ENCODE results near the gene ZNF606.

ZNF606 gene

DNA sequence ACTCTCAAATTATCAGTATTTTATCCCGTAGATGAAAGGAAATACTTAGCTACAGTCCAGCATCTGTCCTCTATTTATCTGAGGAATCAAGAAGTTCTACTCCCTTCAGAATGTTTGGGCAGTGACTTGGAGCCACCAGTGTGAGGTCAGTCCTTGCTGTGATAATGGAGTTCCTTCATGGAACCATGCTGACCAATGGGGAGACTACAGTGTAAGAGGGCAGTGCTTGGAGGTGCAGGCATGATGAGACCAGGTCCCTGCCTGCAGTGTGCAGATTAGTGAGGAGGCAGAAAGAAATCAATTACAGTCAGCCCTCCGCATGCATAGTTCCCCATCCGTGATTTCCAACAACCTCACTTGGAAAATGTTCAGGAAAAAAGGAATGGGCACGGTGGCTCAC lies 28.2 kb downstream of the ZNF606 start, which contains the start of gene C19orf18:
TSS of gene C19orf18 (minus strand) at position 101 of the 400 bp plus-strand sequence. CDS start 102 bp downstream, outside the sequence.
- no peak for DNase-seq (ENCODE audit: low read depth in 1 of 2, low spot score in 1 of 2)
- Histone ChIP-seq H3K27me3 (ENCODE audit: insufficient read depth, poor library complexity, severe bottlenecking) (no peaks in the 10 kb centered on the region), H3K27ac (replicated peaks) (no peak within 1 kb of the TSS), H3K4me3 (replicated peaks; ENCODE audit: insufficient read depth, low read length) (no peak within 1 kb of the TSS)
- TF ChIP-seq POLR2AphosphoS5 (IDR thresholded peaks at IDR 0.05; ENCODE audit: low read depth) (no peak), GABPA (IDR thresholded peaks at IDR 0.05; ENCODE audit: low read depth) (no peak), SPI1 (IDR thresholded peaks at IDR 0.05; ENCODE audit: borderline replicate concordance, low read depth) (no peak)
- TF ChIP-seq, protein P1, sequence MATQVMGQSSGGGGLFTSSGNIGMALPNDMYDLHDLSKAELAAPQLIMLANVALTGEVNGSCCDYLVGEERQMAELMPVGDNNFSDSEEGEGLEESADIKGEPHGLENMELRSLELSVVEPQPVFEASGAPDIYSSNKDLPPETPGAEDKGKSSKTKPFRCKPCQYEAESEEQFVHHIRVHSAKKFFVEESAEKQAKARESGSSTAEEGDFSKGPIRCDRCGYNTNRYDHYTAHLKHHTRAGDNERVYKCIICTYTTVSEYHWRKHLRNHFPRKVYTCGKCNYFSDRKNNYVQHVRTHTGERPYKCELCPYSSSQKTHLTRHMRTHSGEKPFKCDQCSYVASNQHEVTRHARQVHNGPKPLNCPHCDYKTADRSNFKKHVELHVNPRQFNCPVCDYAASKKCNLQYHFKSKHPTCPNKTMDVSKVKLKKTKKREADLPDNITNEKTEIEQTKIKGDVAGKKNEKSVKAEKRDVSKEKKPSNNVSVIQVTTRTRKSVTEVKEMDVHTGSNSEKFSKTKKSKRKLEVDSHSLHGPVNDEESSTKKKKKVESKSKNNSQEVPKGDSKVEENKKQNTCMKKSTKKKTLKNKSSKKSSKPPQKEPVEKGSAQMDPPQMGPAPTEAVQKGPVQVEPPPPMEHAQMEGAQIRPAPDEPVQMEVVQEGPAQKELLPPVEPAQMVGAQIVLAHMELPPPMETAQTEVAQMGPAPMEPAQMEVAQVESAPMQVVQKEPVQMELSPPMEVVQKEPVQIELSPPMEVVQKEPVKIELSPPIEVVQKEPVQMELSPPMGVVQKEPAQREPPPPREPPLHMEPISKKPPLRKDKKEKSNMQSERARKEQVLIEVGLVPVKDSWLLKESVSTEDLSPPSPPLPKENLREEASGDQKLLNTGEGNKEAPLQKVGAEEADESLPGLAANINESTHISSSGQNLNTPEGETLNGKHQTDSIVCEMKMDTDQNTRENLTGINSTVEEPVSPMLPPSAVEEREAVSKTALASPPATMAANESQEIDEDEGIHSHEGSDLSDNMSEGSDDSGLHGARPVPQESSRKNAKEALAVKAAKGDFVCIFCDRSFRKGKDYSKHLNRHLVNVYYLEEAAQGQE (IDR thresholded peaks at IDR 0.05; ENCODE audit: insufficient replicate concordance, low read depth) = no peak
- TF ChIP-seq, protein P2, sequence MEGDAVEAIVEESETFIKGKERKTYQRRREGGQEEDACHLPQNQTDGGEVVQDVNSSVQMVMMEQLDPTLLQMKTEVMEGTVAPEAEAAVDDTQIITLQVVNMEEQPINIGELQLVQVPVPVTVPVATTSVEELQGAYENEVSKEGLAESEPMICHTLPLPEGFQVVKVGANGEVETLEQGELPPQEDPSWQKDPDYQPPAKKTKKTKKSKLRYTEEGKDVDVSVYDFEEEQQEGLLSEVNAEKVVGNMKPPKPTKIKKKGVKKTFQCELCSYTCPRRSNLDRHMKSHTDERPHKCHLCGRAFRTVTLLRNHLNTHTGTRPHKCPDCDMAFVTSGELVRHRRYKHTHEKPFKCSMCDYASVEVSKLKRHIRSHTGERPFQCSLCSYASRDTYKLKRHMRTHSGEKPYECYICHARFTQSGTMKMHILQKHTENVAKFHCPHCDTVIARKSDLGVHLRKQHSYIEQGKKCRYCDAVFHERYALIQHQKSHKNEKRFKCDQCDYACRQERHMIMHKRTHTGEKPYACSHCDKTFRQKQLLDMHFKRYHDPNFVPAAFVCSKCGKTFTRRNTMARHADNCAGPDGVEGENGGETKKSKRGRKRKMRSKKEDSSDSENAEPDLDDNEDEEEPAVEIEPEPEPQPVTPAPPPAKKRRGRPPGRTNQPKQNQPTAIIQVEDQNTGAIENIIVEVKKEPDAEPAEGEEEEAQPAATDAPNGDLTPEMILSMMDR (IDR thresholded peaks at IDR 0.05; ENCODE audit: insufficient read depth, low read length) = no peak

DNA sequence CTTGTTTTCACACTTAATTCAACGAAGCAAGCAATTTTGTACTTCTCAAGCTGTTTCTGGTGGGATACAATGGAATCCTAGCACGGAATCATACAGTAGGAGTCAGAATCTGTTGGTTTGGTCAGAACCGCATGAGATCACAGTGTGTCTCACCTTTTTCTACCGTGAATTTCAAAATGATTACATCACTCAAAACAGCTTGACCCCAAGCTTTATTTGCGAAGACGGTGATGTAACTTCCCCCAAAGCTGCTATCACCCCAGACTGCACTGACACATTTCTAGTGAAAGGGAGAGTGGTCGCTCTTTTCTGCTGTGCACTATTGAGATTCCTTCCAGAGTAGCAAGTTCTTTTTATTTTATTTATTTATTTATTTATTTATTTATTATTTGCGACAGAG lies 37.9 kb downstream of the ZNF606 start:
- no peak overlapping the region for H3K27ac ChIP-seq (replicated peaks)
- no peak overlapping the region for H3K4me3 ChIP-seq (replicated peaks; ENCODE audit: insufficient read depth, low read length)
- no peaks in the 10 kb centered on the region for H3K27me3 ChIP-seq (ENCODE audit: insufficient read depth, poor library complexity, severe bottlenecking)
- DNase-seq (ENCODE audit: low read depth in 1 of 2, low spot score in 1 of 2) = no peak
- TF ChIP-seq, protein P2 (IDR thresholded peaks at IDR 0.05; ENCODE audit: insufficient read depth, low read length) = no peak
- TF ChIP-seq SPI1 (IDR thresholded peaks at IDR 0.05; ENCODE audit: borderline replicate concordance, low read depth) = no peak
- no peak for TF ChIP-seq POLR2AphosphoS5 (IDR thresholded peaks at IDR 0.05; ENCODE audit: low read depth)

DNA sequence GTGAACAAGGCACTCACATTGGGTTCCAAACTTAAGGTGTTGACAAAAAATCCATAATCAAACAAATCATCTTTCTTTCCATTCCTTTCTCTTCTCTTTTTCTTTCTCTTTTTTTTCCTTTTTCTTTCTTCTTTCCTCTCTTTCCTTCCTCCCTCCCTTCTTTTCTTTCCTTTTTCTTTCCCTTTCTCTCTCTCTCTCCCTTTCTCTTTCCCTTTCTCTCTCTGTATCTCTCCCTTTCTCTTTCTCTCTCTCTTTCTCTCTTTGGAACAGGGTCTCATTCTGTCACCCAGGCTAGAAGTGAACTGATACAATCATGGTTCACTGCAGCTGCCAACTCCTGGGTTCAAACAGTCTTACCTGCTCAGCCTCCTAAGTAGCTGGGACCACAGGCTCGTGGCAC lies 40.8 kb downstream of the ZNF606 start:
- DNase-seq (ENCODE audit: low read depth in 1 of 2, low spot score in 1 of 2) = no peak
- Histone ChIP-seq H3K27me3 (ENCODE audit: insufficient read depth, poor library complexity, severe bottlenecking) (no peaks in the 10 kb centered on the region), H3K27ac (replicated peaks) (no peak overlapping the region), H3K4me3 (replicated peaks; ENCODE audit: insufficient read depth, low read length) (no peak overlapping the region)
- TF ChIP-seq SPI1 (IDR thresholded peaks at IDR 0.05; ENCODE audit: borderline replicate concordance, low read depth) (no peak), GABPA (IDR thresholded peaks at IDR 0.05; ENCODE audit: low read depth) (no peak), POLR2AphosphoS5 (IDR thresholded peaks at IDR 0.05; ENCODE audit: low read depth) (no peak)
- TF ChIP-seq, protein P2 (IDR thresholded peaks at IDR 0.05; ENCODE audit: insufficient read depth, low read length) = no peak
- TF ChIP-seq, protein P1 (IDR thresholded peaks at IDR 0.05; ENCODE audit: insufficient replicate concordance, low read depth) = no peak

DNA sequence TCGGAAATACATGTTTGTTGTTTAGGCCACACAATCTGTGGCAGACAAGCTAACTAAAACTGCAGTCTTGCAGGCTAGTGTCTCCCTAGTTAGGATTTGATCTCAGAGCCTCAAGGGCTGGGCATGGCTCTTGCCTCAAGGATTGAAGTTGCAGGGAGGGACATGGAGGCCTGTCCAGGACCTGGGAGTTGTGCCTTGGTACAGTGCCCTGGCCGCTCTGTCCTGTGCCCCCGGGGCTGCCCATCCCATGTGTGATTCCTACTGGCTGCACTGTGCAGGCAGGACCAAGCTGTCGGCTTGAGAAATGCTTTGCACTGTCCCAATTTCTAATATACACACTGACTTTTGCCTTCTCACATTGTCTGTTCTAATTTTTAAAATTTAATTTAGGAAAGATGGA lies 47.6 kb downstream of the ZNF606 start:
- Histone ChIP-seq H3K4me3 (replicated peaks; ENCODE audit: insufficient read depth, low read length) (no peak overlapping the region), H3K27ac (replicated peaks) (no peak overlapping the region), H3K27me3 (ENCODE audit: insufficient read depth, poor library complexity, severe bottlenecking) (no peaks in the 10 kb centered on the region)
- TF ChIP-seq POLR2AphosphoS5 (IDR thresholded peaks at IDR 0.05; ENCODE audit: low read depth) = no peak
- no peak for TF ChIP-seq SPI1 (IDR thresholded peaks at IDR 0.05; ENCODE audit: borderline replicate concordance, low read depth)
- TF ChIP-seq, protein P2 (IDR thresholded peaks at IDR 0.05; ENCODE audit: insufficient read depth, low read length) = no peak
- TF ChIP-seq, protein P1 (IDR thresholded peaks at IDR 0.05; ENCODE audit: insufficient replicate concordance, low read depth) = no peak
- no peak for DNase-seq (ENCODE audit: low read depth in 1 of 2, low spot score in 1 of 2)
